ENCODE data around the gene HDHD5. TPM values are rescaled to one million over a fixed set of nuclear protein-coding genes. Genes with fewer than 3 reads are reported as not detected.

HDHD5 gene
- total RNA-seq, 1 experiment from 2014 or later: 59.4 TPM

DNA sequence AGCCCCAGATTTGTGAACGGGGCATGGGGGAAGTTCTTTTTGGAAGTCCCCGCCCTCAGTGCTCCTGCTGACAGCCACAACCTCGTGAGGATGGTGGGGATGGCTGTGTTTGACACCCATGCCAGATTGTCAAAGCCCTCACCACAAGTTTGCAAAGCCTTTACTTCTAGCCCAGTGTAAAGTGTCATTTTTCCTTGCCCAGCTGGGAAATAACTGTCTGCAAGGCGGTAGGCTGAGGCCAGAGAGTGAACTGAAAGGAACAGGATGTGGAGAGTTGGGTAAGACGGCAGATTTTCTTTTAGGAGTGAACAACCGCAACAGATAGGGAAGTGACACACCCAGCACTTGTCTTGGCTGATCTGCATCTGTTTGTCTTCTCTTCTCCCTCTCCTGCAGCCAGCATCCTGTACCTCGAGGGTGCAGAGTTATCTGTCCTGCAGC is 60.7 kb downstream of the HDHD5 start:
- no peak for DNase-seq (ENCODE audit: low spot score)
- Histone ChIP-seq H3K36me3 (ENCODE audit: insufficient read depth, low read length, poor library complexity, severe bottlenecking) (peaks cover 5% of the 10 kb centered on the region), H3K9me3 (ENCODE audit: low read depth, low read length, poor library complexity, severe bottlenecking) (no peaks in the 10 kb centered on the region), H3K27ac (ENCODE audit: low read depth, low read length, poor library complexity, severe bottlenecking) (no peak overlapping the region), H3K4me3 (ENCODE audit: low read depth, low read length, poor library complexity, severe bottlenecking) (no peak overlapping the region), H3K27me3 (replicated peaks; ENCODE audit: insufficient read depth, low read depth, low read length, poor library complexity) (no peaks in the 10 kb centered on the region), H3K4me1 (ENCODE audit: insufficient read depth, low read length, poor library complexity, severe bottlenecking) (no peaks in the 10 kb centered on the region)
- POLR2A ChIA-PET (ENCODE audit: low non-redundant PET): no interaction called here
- intact Hi-C loops (cut with micrococcal nuclease; ENCODE audit: unreplicated experiment): no loop called here
- CTCF ChIA-PET: no interaction called here
- TF ChIP-seq CTCF (conservative IDR thresholded peaks at IDR 0.05; ENCODE audit: low read depth, low read length) (no peak), EZH2 (IDR thresholded peaks at IDR 0.05; ENCODE audit: borderline replicate concordance, low read depth, low read length, poor library complexity, severe bottlenecking) (no peak)
- no TSS peak for BruUV-seq (replicated peaks)

DNA sequence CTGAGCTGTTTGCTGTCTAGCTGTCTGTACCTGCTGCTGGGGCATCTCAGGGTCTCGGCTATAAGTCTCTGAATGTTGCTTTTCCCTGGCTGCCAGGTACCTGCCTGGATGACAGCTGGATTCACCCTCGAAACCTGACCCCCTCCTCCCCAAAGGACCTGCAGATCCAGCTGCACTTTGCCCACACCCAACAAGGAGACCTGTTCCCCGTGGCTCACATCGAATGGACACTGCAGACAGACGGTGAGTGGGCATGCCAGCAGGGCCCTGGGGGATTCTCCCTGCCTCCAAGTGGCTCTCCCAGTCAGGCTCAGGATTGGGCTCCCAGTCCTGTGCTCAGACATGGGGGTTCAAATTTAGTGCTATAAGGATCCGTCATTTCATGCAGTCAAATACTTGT is 61.4 kb downstream of the HDHD5 start:
- no peak for DNase-seq (ENCODE audit: low spot score)
- H3K4me1 ChIP-seq (ENCODE audit: insufficient read depth, low read length, poor library complexity, severe bottlenecking): no peaks in the 10 kb centered on the region
- ChIA-PET POLR2A (ENCODE audit: low non-redundant PET) (no interaction called here), CTCF (no interaction called here)
- H3K27ac ChIP-seq (ENCODE audit: low read depth, low read length, poor library complexity, severe bottlenecking): no peak overlapping the region
- H3K27me3 ChIP-seq (replicated peaks; ENCODE audit: insufficient read depth, low read depth, low read length, poor library complexity): no peaks in the 10 kb centered on the region
- H3K4me3 ChIP-seq (ENCODE audit: low read depth, low read length, poor library complexity, severe bottlenecking): no peak overlapping the region
- no peaks in the 10 kb centered on the region for H3K9me3 ChIP-seq (ENCODE audit: low read depth, low read length, poor library complexity, severe bottlenecking)
- TF ChIP-seq EZH2 (IDR thresholded peaks at IDR 0.05; ENCODE audit: borderline replicate concordance, low read depth, low read length, poor library complexity, severe bottlenecking) (no peak), CTCF (conservative IDR thresholded peaks at IDR 0.05; ENCODE audit: low read depth, low read length) (no peak)
- peaks cover 5% of the 10 kb centered on the region for H3K36me3 ChIP-seq (ENCODE audit: insufficient read depth, low read length, poor library complexity, severe bottlenecking)
- no TSS peak for BruUV-seq (replicated peaks)
- intact Hi-C loops (cut with micrococcal nuclease; ENCODE audit: unreplicated experiment): no loop called here

DNA sequence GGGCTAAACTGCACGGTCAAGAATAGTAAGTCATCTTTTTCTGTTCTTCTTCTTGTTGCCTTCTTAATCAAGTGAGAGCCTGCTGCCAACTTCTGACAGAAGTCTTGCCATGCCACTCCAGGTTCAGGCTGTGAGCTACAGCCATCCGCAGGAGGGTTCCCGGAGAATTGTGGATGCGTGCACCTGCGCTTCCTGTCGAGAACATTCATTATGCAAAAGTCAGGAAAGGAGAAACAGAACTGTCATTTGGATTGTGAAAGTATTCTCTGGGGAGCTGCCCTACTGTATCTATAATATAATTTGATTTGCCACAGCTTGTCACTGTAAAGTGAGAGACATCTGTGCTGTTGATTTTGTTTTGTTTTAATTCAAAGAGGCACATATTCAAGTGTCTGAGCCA is 62.0 kb downstream of the HDHD5 start:
- Histone ChIP-seq H3K27ac (ENCODE audit: low read depth, low read length, poor library complexity, severe bottlenecking) (no peak overlapping the region), H3K4me1 (ENCODE audit: insufficient read depth, low read length, poor library complexity, severe bottlenecking) (no peaks in the 10 kb centered on the region), H3K27me3 (replicated peaks; ENCODE audit: insufficient read depth, low read depth, low read length, poor library complexity) (no peaks in the 10 kb centered on the region), H3K4me3 (ENCODE audit: low read depth, low read length, poor library complexity, severe bottlenecking) (no peak overlapping the region), H3K9me3 (ENCODE audit: low read depth, low read length, poor library complexity, severe bottlenecking) (no peaks in the 10 kb centered on the region), H3K36me3 (ENCODE audit: insufficient read depth, low read length, poor library complexity, severe bottlenecking) (peaks cover 5% of the 10 kb centered on the region)
- intact Hi-C loops (cut with micrococcal nuclease; ENCODE audit: unreplicated experiment): no loop called here
- no peak for DNase-seq (ENCODE audit: low spot score)
- ChIA-PET POLR2A (ENCODE audit: low non-redundant PET) (no interaction called here), CTCF (interaction anchor here (0.7 kb wide), 1 partner anchor 75 kb away, joined by 4 read pairs; no protein-coding TSS in a partner anchor)
- no TSS peak for BruUV-seq (replicated peaks)
- TF ChIP-seq EZH2 (IDR thresholded peaks at IDR 0.05; ENCODE audit: borderline replicate concordance, low read depth, low read length, poor library complexity, severe bottlenecking) (no peak), CTCF (conservative IDR thresholded peaks at IDR 0.05; ENCODE audit: low read depth, low read length) (no peak)
